Heart left ventricle (tissue), 16 donors: ENCODE measurements around the gene TNK2. TPM values are rescaled to one million over a fixed set of nuclear protein-coding genes. Genes with fewer than 3 reads are reported as not detected.

Source experiments
- ATAC-seq, 4 donors: fragments of 200-7000 bp; cut with Tn5 transposase; one replicate each; pipeline ENCODE4 v1.9.1; 2020 to 2022; ENCODE audit warnings: moderate library complexity in 4 of 4, mild to moderate bottlenecking in 3 of 4, moderate number of reproducible peaks in 1 of 4
- DNase-seq, 5 donors: peaks; one replicate each; pipeline ENCODE4 v3.0.0-alpha.2; 2020
- H3K27ac ChIP-seq, 12 donors: fragments of 200-600 bp; sonication (generic) in 4 of 12; one replicate each; pipeline versions ENCODE4 v1.5.0 to v1.8.0; 2016 to 2022; ENCODE audit warnings: mild to moderate bottlenecking in 2 of 12
- H3K27me3 ChIP-seq, 9 donors: fragments of 200-600 bp; sonication (generic) in 2 of 9; one replicate each; pipeline versions ENCODE4 v1.5.1 to v1.8.0; 2016 to 2022; ENCODE audit warnings: mild to moderate bottlenecking in 3 of 9
- H3K36me3 ChIP-seq, 9 donors: fragments of 200-600 bp; sonication (generic) in 2 of 9; one replicate each; pipeline versions ENCODE4 v1.5.0 to v1.8.0; 2018 to 2022; ENCODE audit warnings: mild to moderate bottlenecking in 2 of 9
- H3K4me1 ChIP-seq, 12 donors: fragments of 200-600 bp; sonication (generic) in 4 of 12; one replicate each; pipeline versions ENCODE4 v1.5.0 to v1.8.0; 2016 to 2022; ENCODE audit warnings: mild to moderate bottlenecking in 3 of 12
- H3K4me3 ChIP-seq, 12 donors: fragments of 200-600 bp; sonication (generic) in 4 of 12; one replicate each; pipeline versions ENCODE4 v1.5.0 to v1.8.0; 2017 to 2022; ENCODE audit warnings: mild to moderate bottlenecking in 9 of 12, moderate library complexity in 4 of 12
- H3K9me3 ChIP-seq, 12 donors: fragments of 200-600 bp; sonication (generic) in 4 of 12; one replicate each; pipeline versions ENCODE4 v1.5.0 to v1.8.0; 2016 to 2022; ENCODE audit warnings: mild to moderate bottlenecking in 1 of 12
- CTCF ChIP-seq, 12 donors: fragments of 200-600 bp; sonication (generic) in 4 of 12; IDR thresholded peaks; one replicate each; pipeline versions ENCODE4 v1.5.0 to v1.8.0; 2018 to 2022; ENCODE audit warnings: antibody characterized with exemption in 12 of 12, mild to moderate bottlenecking in 5 of 12
- POLR2A ChIP-seq, 2 donors: fragments of 450-650 bp; IDR thresholded peaks; one replicate each; pipeline ENCODE4 v1.6.1; 2017; ENCODE audit warnings: antibody characterized with exemption in 2 of 2, mild to moderate bottlenecking in 2 of 2, moderate library complexity in 2 of 2
- WGBS, 4 donors: extraction: QIAGEN DNeasy Blood & Tissue Kit in 2 of 4; methylation state at CpG; one replicate each; pipeline versions ENCODE4 v1.1.5 to v1.1.7; 2013 to 2018; 5-methylcytosine and 5-hydroxymethylcytosine counted together
- intact Hi-C, 10 donors: fragments of 100-400 bp; cut with DNase I; formaldehyde crosslinking; loops; one replicate each; pipeline versions ENCODE4 v1.11.1 to v1.14.2; 2022
- polyA plus RNA-seq, 2 donors: library from polyadenylated mRNA; stranded (reverse); fragments of 200-250 nt; gene quantifications; one replicate each; pipeline ENCODE4 v1.2.3, GENCODE V29; 2013
- total RNA-seq, 9 donors: library from RNA; depleted of rRNA in 2 of 9; stranded (reverse); fragments of >200 nt in 2 of 9; fragmentation: NEBNext Ultra II Directional in 3 of 9; extraction: Animal tissue kit (Norgen Biotek cat#: 25700) in 3 of 9; gene quantifications; one replicate each; pipeline versions ENCODE4 v1.1.0 to v1.2.4, GENCODE V29; 2016 to 2023
- donor health status: ischemic (EF 13 %, LVEDD 7.1; RV severe dilation, severe dysfunction).
- donor health status: healthy with polysubstance abuse.
- donor health status: DM: no; HTN: yes; CAD: no.
- donor health status: DM: no; HTN: no; CAD: no.
- donor health status: ischemic (EF 25% LVEDD 6.9; RV normal size, moderate dysfunction).
- donor health status: ischemic (EF 25% LVEDD 5.7; RV mildly dilated, moderate dysfunction).
- donor health status: healthy.
- donor health status: DM: yes; HTN: yes; CAD: no.
- donor health status: ischemic (EF 35%, LVEDD 5.7; RV mildly dilated, moderate dysfunction).
- donor health status: nonischemic (EF 11% LVEDD 7.7; RV severe dilation, severe dysfunction).
- donor health status: DM: yes; HTN: yes; CAD: no.
- donor health status: PGD.
- donor health status: ischemic (EF 29% LVEDD 5.4; RV normal size, mild dysfunction).
- donor health status: nonischemic (EF 23%, LVEDD 6.1; RV moderate dilation, normal function).

The TNK2 gene
- total and polyA plus RNA-seq, 11 donors, result 13.5 to 59.7 (median 28.7) TPM

DNA sequence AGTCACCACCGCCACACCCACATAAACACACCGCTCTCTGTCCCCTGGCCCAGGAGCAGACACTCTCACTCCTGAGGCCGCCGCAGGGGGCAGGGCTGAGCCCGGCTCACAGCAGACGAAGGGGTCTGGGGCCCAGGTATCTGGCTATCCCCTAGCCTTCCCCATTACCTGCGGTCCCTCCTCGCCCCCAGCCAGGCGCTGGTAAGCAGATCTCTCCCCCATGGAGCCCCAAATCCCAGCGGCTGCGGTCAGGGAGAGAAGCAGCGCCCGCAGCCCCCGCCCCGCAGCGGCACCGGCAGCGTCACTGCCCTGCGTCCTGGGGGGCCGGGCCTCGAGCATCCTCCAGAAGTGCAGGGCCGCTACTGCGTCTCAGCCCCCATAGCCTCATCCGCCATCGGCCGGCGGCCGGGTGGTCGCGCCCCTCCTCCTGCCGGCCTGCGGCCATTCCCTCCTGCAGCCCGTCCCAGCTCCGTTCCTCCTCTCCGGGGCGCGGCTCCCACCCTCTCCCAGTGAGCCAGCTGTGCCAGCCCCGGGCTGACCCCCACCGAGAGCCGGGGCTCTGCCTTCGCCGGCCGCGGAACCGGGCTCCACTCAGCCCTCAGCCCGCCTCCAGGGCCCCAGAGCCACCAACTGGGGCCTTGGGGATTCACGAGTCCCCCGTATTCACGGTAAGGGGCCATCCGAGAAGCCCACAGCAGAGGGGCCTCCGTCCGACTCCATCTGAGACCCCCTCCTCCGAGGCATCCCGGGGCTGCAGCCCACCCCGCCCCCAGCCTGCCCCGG is 13.1 kb downstream of the TNK2 start:
- intact Hi-C loops, result loop anchor here in 7 of 10 donors (2.0 kb wide), 2 partner anchors 14 to 32 kb away; partner anchors contain the start of gene TNK2 (in 3 of the 7)
- no peaks in the 10 kb centered on the region for H3K27me3 ChIP-seq
- DNase-seq (peak in 3 of 5 donors; percentile 42 to 62 (median 55)), ATAC-seq (peak in 3 of 4 donors; percentile 21 to 40 (median 33))
- WGBS, 4 donors, result 0 to 1% (median 0%) methylated on average over 39 to 56 of the region's 56 CpGs
- peak overlapping the region; percentile 74 to 96 (median 92) for H3K27ac ChIP-seq
- H3K9me3 ChIP-seq, result no peaks in the 10 kb centered on the region
- H3K36me3 ChIP-seq, result no peaks in the 10 kb centered on the region
- peaks cover 7 to 70% (median 54%) of the 10 kb centered on the region in 12 donors for H3K4me1 ChIP-seq
- peak overlapping the region; percentile 47 to 81 (median 68) for H3K4me3 ChIP-seq
- no peak for TF ChIP-seq CTCF (IDR thresholded peaks at IDR 0.05)
- TF ChIP-seq POLR2A (IDR thresholded peaks at IDR 0.05), result no peak

- no peaks in the 10 kb centered on the region for H3K36me3 ChIP-seq
- intact Hi-C loops, result loop anchor here (1.0 to 2.0 kb wide), 4 partner anchors 15 to 36 kb away; partner anchors contain the start of gene TNK2 (in 3 of the 10)
- H3K27me3 ChIP-seq, result no peaks in the 10 kb centered on the region
- H3K4me3 ChIP-seq, result peak overlapping the region in 4 of 12 donors; percentile 67 to 80 (median 74)
- ATAC-seq, result no peak
- 79 to 88% (median 85%) methylated on average over 8 of the region's 8 CpGs for WGBS, 4 donors
- peak overlapping the region in 8 of 12 donors; percentile 22 to 94 (median 90) for H3K27ac ChIP-seq
- peaks cover 7 to 72% (median 55%) of the 10 kb centered on the region in 12 donors for H3K4me1 ChIP-seq
- DNase-seq, result no peak
- H3K9me3 ChIP-seq, result no peaks in the 10 kb centered on the region
- no peak for TF ChIP-seq CTCF (IDR thresholded peaks at IDR 0.05)
- no peak for TF ChIP-seq POLR2A (IDR thresholded peaks at IDR 0.05)
Observed at GRCh38 chr3:195893916-195894465, 14.4 kb downstream of the TNK2 start.

DNA sequence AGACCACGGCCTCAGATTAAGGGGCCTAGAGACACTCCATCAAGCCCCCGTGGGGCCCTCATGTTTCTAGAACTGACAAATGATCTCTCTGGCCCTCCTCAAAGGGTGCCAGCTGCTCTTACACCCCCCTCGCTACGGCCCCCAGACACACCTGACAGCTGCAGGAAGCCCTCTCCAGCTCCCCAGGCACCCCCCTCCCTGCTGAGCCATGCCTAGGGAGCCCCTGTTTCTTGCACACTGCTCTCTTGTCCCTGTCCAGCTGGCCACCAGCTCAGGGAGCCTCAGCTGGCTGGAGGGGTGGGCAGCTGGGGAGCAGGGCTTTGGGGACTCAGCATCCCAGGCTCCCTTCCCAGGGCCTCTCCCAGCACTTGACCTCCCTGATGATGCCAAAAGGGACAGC is 14.8 kb downstream of the TNK2 start:
- no peaks in the 10 kb centered on the region for H3K36me3 ChIP-seq
- intact Hi-C loops, result no loop called here
- H3K4me3 ChIP-seq, result peak overlapping the region in 1 of 12 donors; percentile 23
- 36 to 65% (median 46%) methylated on average over 3 to 4 of the region's 4 CpGs for WGBS, 4 donors
- H3K27ac ChIP-seq, result peak overlapping the region in 11 of 12 donors; percentile 22 to 94 (median 84)
- H3K27me3 ChIP-seq, result no peaks in the 10 kb centered on the region
- no peak for ATAC-seq
- no peaks in the 10 kb centered on the region for H3K9me3 ChIP-seq
- H3K4me1 ChIP-seq, result peaks cover 7 to 72% (median 55%) of the 10 kb centered on the region in 12 donors
- no peak for TF ChIP-seq POLR2A (IDR thresholded peaks at IDR 0.05)
- no peak for TF ChIP-seq CTCF (IDR thresholded peaks at IDR 0.05)
- DNase-seq, result no peak

GRCh38 chr3:195893044-195893395 is 15.3 kb downstream of the TNK2 start:
- peaks cover 7 to 74% (median 56%) of the 10 kb centered on the region in 12 donors for H3K4me1 ChIP-seq
- ATAC-seq, result peak; percentile 64 to 75 (median 66)
- H3K4me3 ChIP-seq, result peak overlapping the region in 9 of 12 donors; percentile 23 to 52 (median 46)

More at GRCh38 chr3:195893044-195893395, 15.3 kb downstream of the TNK2 start:
- no peaks in the 10 kb centered on the region for H3K27me3 ChIP-seq
- peak overlapping the region; percentile 22 to 94 (median 80) for H3K27ac ChIP-seq
- DNase-seq, result peak in 4 of 5 donors; percentile 77 to 85 (median 80)
- TF ChIP-seq POLR2A (IDR thresholded peaks at IDR 0.05) (no peak), CTCF (IDR thresholded peaks at IDR 0.05) (no peak)
- WGBS, 4 donors, result 6 to 38% (median 15%) methylated on average over 4 to 9 of the region's 9 CpGs
- intact Hi-C loops, result no loop called here
- no peaks in the 10 kb centered on the region for H3K9me3 ChIP-seq
- H3K36me3 ChIP-seq, result peaks cover 0 to 2% (median 0%) of the 10 kb centered on the region in 9 donors
